ENCODE measurements around the gene FILIP1L. TPM values are rescaled to one million over a fixed set of nuclear protein-coding genes. Genes with fewer than 3 reads are reported as not detected.

FILIP1L gene
- total and polyA plus RNA-seq, 8 donors, result 10.6 to 98.4 (median 57.0) TPM

DNA sequence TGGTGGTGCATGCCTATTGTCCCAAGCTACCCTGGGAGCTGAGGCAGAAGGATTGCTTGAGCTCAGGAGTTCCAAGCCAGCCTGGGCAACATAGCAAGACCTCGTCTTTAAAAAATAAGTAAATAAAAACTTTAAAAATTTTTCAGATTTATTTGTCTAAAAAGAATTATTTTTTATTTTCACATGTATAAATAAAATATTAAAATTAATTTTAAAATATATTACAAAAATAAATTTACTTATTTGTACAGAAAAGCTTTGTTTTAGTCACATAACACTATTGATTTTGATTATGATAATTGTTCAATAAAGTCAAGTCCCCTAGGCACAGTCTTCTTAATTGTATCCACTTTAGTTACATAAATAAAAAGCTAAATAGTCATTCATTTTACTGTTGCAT, 85.2 kb downstream of the FILIP1L start:
- H3K27ac ChIP-seq, result no peak overlapping the region
- intact Hi-C loops (cut with DNase I; ENCODE audit: low total_unique reads), result no loop called here
- H3K36me3 ChIP-seq, result no peaks in the 10 kb centered on the region
- H3K27me3 ChIP-seq, result no peaks in the 10 kb centered on the region
- DNase-seq, result no peak
- WGBS, 5 donors, result 89 to 100% (median 96%) methylated on average over 1 of the region's 1 CpG
- no peak overlapping the region for H3K4me3 ChIP-seq
- no peaks in the 10 kb centered on the region for H3K9me3 ChIP-seq
- H3K4me1 ChIP-seq, result peaks cover 0 to 43% (median 21%) of the 10 kb centered on the region in 4 donors
- TF ChIP-seq CTCF (IDR thresholded peaks at IDR 0.05), result no peak
- TF ChIP-seq EP300 (IDR thresholded peaks at IDR 0.05), result no peak
- TF ChIP-seq POLR2A (IDR thresholded peaks at IDR 0.05), result no peak
- TF ChIP-seq POLR2AphosphoS5 (IDR thresholded peaks at IDR 0.05), result no peak

DNA sequence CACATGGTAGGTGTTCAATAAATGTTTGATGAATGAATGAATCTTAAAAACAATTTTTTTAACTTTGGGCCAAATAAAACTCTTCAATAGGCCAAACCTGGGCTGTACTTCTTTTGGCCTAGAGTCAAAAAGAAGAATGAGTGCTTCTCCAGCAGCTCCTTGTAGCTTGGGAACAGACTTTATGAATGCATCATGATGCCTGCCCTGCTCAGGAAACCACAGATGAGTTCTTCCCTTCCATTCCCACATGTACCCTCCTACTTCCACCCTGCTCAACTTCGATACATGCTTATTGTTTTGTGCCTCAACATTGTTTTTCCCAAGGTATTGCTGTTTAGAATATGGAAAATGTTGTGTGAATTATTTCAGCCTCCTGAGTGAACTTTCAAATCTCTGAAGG, 87.0 kb downstream of the FILIP1L start:
- Histone ChIP-seq H3K9me3 (no peaks in the 10 kb centered on the region), H3K36me3 (no peaks in the 10 kb centered on the region), H3K27ac (no peak overlapping the region), H3K4me3 (no peak overlapping the region), H3K4me1 (peaks cover 0 to 47% (median 25%) of the 10 kb centered on the region in 4 donors), H3K27me3 (no peaks in the 10 kb centered on the region)
- WGBS, 5 donors, result 81 to 89% (median 86%) methylated on average over 1 of the region's 1 CpG
- intact Hi-C loops (cut with DNase I; ENCODE audit: low total_unique reads), result no loop called here
- TF ChIP-seq EP300 (IDR thresholded peaks at IDR 0.05) (no peak), POLR2A (IDR thresholded peaks at IDR 0.05) (no peak), POLR2AphosphoS5 (IDR thresholded peaks at IDR 0.05) (no peak), CTCF (IDR thresholded peaks at IDR 0.05) (no peak)
- no peak for DNase-seq

DNA sequence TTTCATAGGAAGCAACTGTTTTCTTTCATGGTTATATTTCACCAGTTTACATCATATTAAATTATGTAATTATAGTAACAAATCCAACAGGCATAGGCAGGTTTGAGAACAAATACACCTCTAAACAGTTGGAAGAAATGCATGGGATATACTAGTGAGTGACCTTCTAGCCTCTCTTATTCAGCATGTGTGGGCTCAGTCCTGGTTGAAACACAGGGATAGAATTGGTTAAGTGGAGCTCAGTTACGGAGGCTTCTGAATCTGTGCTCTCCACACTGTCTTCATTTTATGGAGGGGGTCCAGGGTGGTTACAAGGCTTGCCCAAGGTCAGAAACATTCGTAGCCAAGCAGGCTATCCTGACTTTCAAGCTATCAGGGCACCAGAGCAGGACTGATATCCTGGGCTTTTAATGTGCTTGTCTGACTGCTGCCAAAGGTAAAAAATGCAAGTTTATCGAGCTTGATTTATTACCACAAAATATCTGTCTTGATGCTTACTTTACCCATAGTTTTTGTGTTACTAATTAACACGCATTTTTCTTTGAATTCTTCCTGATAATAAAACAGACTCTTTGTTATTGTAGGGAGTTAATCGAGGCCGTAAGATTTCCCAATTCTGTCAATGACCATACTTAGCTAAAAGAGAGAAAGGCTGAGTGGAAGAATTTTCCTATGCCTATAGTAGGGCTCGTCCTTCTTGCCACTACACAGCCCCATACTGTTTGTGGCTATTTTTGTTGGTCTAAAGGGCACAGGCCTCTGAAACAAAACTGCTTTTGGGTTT, 89.6 kb downstream of the FILIP1L start:
- no peak overlapping the region for H3K4me3 ChIP-seq
- H3K4me1 ChIP-seq, result peaks cover 0 to 43% (median 21%) of the 10 kb centered on the region in 4 donors
- intact Hi-C loops (cut with DNase I; ENCODE audit: low total_unique reads), result no loop called here
- 26 to 42% (median 27%) methylated on average over 7 of the region's 7 CpGs for WGBS, 5 donors
- H3K36me3 ChIP-seq, result no peaks in the 10 kb centered on the region
- no peaks in the 10 kb centered on the region for H3K9me3 ChIP-seq
- peak overlapping the region; percentile 43 to 67 (median 57) for H3K27ac ChIP-seq
- peak in 1 of 2 donors; percentile 40 for DNase-seq
- H3K27me3 ChIP-seq, result no peaks in the 10 kb centered on the region
- TF ChIP-seq POLR2A (IDR thresholded peaks at IDR 0.05) (no peak), EP300 (IDR thresholded peaks at IDR 0.05) (no peak), POLR2AphosphoS5 (IDR thresholded peaks at IDR 0.05) (no peak), CTCF (IDR thresholded peaks at IDR 0.05) (no peak)

DNA sequence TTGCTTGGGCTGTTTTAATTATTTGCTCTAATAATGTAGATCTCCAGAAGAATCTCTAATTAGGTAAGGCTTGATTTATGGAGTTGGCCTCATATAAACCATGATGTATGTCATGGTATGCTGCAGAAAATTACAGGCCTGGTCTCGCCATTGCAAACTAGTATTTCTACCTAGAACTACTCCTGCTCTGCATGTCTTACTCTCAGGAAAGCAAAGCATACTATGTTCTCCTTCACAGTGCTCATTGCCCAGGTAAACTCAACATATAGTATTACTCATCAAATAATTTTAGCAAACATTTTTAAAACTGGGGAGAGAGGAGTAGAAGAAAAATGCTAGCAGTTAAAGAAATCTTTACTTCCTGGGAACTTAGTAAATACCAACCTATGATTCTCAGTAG, 90.7 kb downstream of the FILIP1L start:
- Histone ChIP-seq H3K4me1 (peaks cover 0 to 34% (median 19%) of the 10 kb centered on the region in 4 donors), H3K27ac (peak overlapping the region in 3 of 5 donors; percentile 22 to 67 (median 66)), H3K36me3 (no peaks in the 10 kb centered on the region), H3K9me3 (no peaks in the 10 kb centered on the region), H3K27me3 (no peaks in the 10 kb centered on the region), H3K4me3 (no peak overlapping the region)
- intact Hi-C loops (cut with DNase I; ENCODE audit: low total_unique reads), result no loop called here
- DNase-seq, result no peak
- 86 to 97% (median 93%) methylated on average over 1 of the region's 1 CpG for WGBS, 5 donors
- TF ChIP-seq CTCF (IDR thresholded peaks at IDR 0.05), result no peak
- no peak for TF ChIP-seq POLR2AphosphoS5 (IDR thresholded peaks at IDR 0.05)
- TF ChIP-seq POLR2A (IDR thresholded peaks at IDR 0.05), result no peak
- TF ChIP-seq EP300 (IDR thresholded peaks at IDR 0.05), result no peak

All from stomach (tissue), 9 donors.